CD14-positive monocyte (primary cell): Measurements from ENCODE around the gene TSPAN33. TPM values are rescaled to one million over a fixed set of nuclear protein-coding genes. Genes with fewer than 3 reads are reported as not detected.

Experiments
- DNase-seq, 3 donors: peaks; one replicate each; pipeline ENCODE4 v3.0.0-alpha.2; 2011 to 2022
- H2AFZ ChIP-seq: 2 replicates; pipeline ENCODE4 v1.6.0; 2012; ENCODE audit warnings: mild to moderate bottlenecking, low read depth, low read length, inconsistent platforms; ENCODE audit not compliant: insufficient read depth, poor library complexity, severe bottlenecking
- H3K27ac ChIP-seq, 2 donors: 1 replicate in 1 of 2; 2 replicates in 1 of 2; pipeline ENCODE4 v1.5.1; 2012 to 2013; ENCODE audit warnings: low read length in 2 of 2, control low read depth in 1 of 2, inconsistent platforms in 1 of 2, low read depth in 1 of 2, mild to moderate bottlenecking in 1 of 2
- H3K27me3 ChIP-seq, 2 donors: one replicate each; pipeline versions ENCODE4 v1.6.0 to v1.6.1; 2011 to 2013; ENCODE audit warnings: low read length in 2 of 2; ENCODE audit not compliant: control insufficient read depth in 2 of 2, insufficient read depth in 2 of 2
- H3K36me3 ChIP-seq, 2 donors: replicated peaks in 1 of 2; 1 replicate in 1 of 2; 2 replicates in 1 of 2; pipeline versions ENCODE4 v1.5.1 to v1.6.1; 2012 to 2013; ENCODE audit warnings: low read length in 2 of 2, control low read depth in 1 of 2, inconsistent platforms in 1 of 2, mild to moderate bottlenecking in 1 of 2; ENCODE audit not compliant: insufficient read depth in 2 of 2, control insufficient read depth in 1 of 2
- H3K4me1 ChIP-seq, 2 donors: 1 replicate in 1 of 2; 2 replicates in 1 of 2; pipeline versions ENCODE4 v1.5.1 to v1.6.1; 2012 to 2013; ENCODE audit warnings: low read length in 2 of 2, control low read depth in 1 of 2, inconsistent platforms in 1 of 2, mild to moderate bottlenecking in 1 of 2, moderate library complexity in 1 of 2; ENCODE audit not compliant: insufficient read depth in 2 of 2, control insufficient read depth in 1 of 2
- H3K4me2 ChIP-seq: replicated peaks from 2 replicates; pipeline ENCODE3; 2012; ENCODE audit warnings: low read length, moderate library complexity, mild to moderate bottlenecking; ENCODE audit not compliant: poor library complexity, severe bottlenecking; ENCODE audit errors: extremely low read depth
- H3K4me3 ChIP-seq, 3 experiments: fragments of 200-600 bp in 1 of 3; sonication (generic) in 1 of 3; replicated peaks in 1 of 3; 1 replicate in 2 of 3; 2 replicates in 1 of 3; pipeline ENCODE4 v1.5.1; 2011 to 2013; ENCODE audit warnings: low read length in 3 of 3, mild to moderate bottlenecking in 3 of 3, control low read depth in 2 of 3, low read depth in 2 of 3, inconsistent platforms in 1 of 3, moderate library complexity in 1 of 3
- H3K79me2 ChIP-seq: 2 replicates; pipeline ENCODE4 v1.6.0; 2012; ENCODE audit warnings: mild to moderate bottlenecking, control low read depth, inconsistent platforms, low read length, moderate library complexity; ENCODE audit not compliant: insufficient read depth
- H3K9ac ChIP-seq: 2 replicates; pipeline ENCODE4 v1.6.0; 2017; ENCODE audit warnings: low read length, mild to moderate bottlenecking; ENCODE audit not compliant: insufficient read depth, poor library complexity, severe bottlenecking
- H3K9me3 ChIP-seq, 2 donors: replicated peaks in 1 of 2; 1 replicate in 1 of 2; 2 replicates in 1 of 2; pipeline versions ENCODE4 v1.5.1 to v1.6.1; 2012 to 2013; ENCODE audit warnings: low read length in 2 of 2, control low read depth in 1 of 2; ENCODE audit not compliant: control insufficient read depth in 1 of 2, insufficient read depth in 1 of 2
- H4K20me1 ChIP-seq: 2 replicates; pipeline ENCODE4 v1.6.0; 2012; ENCODE audit warnings: mild to moderate bottlenecking, low read length, control low read depth, moderate library complexity; ENCODE audit not compliant: insufficient read depth
- H3K27ac Mint-ChIP-seq, 7 donors: one replicate each; pipeline ENCODE4 v1.8.0; 2020; ENCODE audit warnings: mild to moderate bottlenecking in 7 of 7, mixed read lengths in 7 of 7, moderate library complexity in 6 of 7, inconsistent platforms in 2 of 7
- H3K27me3 Mint-ChIP-seq, 3 donors: one replicate each; pipeline ENCODE4 v1.8.0; 2021 to 2022; ENCODE audit warnings: low read depth in 3 of 3, mild to moderate bottlenecking in 3 of 3, mixed read lengths in 3 of 3, moderate library complexity in 3 of 3, inconsistent platforms in 1 of 3
- H3K36me3 Mint-ChIP-seq, 2 donors: one replicate each; pipeline ENCODE4 v1.8.0; 2020; ENCODE audit warnings: mixed read lengths in 2 of 2, inconsistent platforms in 1 of 2, mild to moderate bottlenecking in 1 of 2
- H3K4me1 Mint-ChIP-seq: one replicate; pipeline ENCODE4 v1.8.0; 2020; ENCODE audit warnings: mild to moderate bottlenecking, mixed read lengths
- H3K4me3 Mint-ChIP-seq, 2 donors: one replicate each; pipeline ENCODE4 v1.8.0; 2020; ENCODE audit warnings: mild to moderate bottlenecking in 2 of 2, mixed read lengths in 2 of 2, moderate library complexity in 1 of 2
- H3K9me3 Mint-ChIP-seq, 7 donors: one replicate each; pipeline ENCODE4 v1.8.0; 2020 to 2022; ENCODE audit warnings: mixed read lengths in 7 of 7, mild to moderate bottlenecking in 6 of 7, moderate library complexity in 6 of 7, inconsistent platforms in 2 of 7
- intact Hi-C, 2 donors: fragments of 100-400 bp; cut with micrococcal nuclease; formaldehyde crosslinking; loops; one replicate each; pipeline versions ENCODE4 v1.15.0 to v1.15.1; 2023
- polyA plus RNA-seq, 3 donors: library from polyadenylated mRNA; depleted of rRNA in 1 of 3; unstranded in 2 of 3; stranded (reverse) in 1 of 3; fragments of 300-500 nt in 2 of 3; fragments of >200 nt in 1 of 3; fragmentation: Illumina TruSeq in 2 of 3; gene quantifications; 1 replicate in 2 of 3; 2 replicates in 1 of 3; pipeline ENCODE4 v1.2.3, GENCODE V29; 2012 to 2021
- TF ChIP-seq, protein P1 (sequence below): fragments of 200-600 bp; IDR thresholded peaks from one replicate; pipeline ENCODE4 v1.8.0; 2022; ENCODE audit warnings: antibody characterized with exemption, mild to moderate bottlenecking

The TSPAN33 gene
- polyA plus RNA-seq, 3 donors, result 2.9 to 7.5 (median 4.4) TPM

DNA sequence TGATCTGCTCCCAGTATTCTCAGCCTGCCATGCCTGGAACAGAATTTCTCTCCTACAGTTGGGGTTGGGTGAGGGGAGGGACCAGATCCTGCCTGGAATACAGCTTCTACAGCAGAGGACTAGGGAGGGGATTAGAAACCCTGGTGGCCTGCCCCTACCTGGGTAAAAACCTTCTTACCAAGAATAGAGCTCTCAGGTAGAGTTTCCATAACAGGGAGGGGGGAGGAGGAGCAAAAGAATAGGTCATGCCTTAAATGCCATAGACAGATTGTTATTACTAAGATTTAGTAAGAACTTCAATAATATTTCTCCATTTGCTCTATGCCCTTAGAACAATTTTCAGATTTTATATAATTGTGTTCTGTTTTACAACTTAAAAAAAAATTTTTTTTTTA lies 33.5 kb upstream of the TSPAN33 start:
- no peaks in the 10 kb centered on the region for H4K20me1 ChIP-seq
- H3K36me3 ChIP-seq, result no peaks in the 10 kb centered on the region
- H3K4me3 ChIP-seq, result no peak overlapping the region
- Mint-ChIP-seq H3K4me3 (no peak overlapping the region), H3K9me3 (peaks cover 0 to 6% (median 0%) of the 10 kb centered on the region in 7 donors), H3K4me1 (no peaks in the 10 kb centered on the region), H3K36me3 (no peaks in the 10 kb centered on the region), H3K27me3 (peaks cover 0 to 5% (median 1%) of the 10 kb centered on the region in 3 donors), H3K27ac (no peak overlapping the region)
- H3K27me3 ChIP-seq, result no peaks in the 10 kb centered on the region
- H3K9me3 ChIP-seq, result peaks cover 0 to 3% of the 10 kb centered on the region in 2 donors
- no peaks in the 10 kb centered on the region for H3K79me2 ChIP-seq
- no peak for DNase-seq
- H3K4me2 ChIP-seq, result no peak overlapping the region
- H3K27ac ChIP-seq, result no peak overlapping the region
- TF ChIP-seq, protein P1, sequence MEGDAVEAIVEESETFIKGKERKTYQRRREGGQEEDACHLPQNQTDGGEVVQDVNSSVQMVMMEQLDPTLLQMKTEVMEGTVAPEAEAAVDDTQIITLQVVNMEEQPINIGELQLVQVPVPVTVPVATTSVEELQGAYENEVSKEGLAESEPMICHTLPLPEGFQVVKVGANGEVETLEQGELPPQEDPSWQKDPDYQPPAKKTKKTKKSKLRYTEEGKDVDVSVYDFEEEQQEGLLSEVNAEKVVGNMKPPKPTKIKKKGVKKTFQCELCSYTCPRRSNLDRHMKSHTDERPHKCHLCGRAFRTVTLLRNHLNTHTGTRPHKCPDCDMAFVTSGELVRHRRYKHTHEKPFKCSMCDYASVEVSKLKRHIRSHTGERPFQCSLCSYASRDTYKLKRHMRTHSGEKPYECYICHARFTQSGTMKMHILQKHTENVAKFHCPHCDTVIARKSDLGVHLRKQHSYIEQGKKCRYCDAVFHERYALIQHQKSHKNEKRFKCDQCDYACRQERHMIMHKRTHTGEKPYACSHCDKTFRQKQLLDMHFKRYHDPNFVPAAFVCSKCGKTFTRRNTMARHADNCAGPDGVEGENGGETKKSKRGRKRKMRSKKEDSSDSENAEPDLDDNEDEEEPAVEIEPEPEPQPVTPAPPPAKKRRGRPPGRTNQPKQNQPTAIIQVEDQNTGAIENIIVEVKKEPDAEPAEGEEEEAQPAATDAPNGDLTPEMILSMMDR, result no peak
- no peak overlapping the region for H2AFZ ChIP-seq
- no peaks in the 10 kb centered on the region for H3K4me1 ChIP-seq
- intact Hi-C loops, result no loop called here
- H3K9ac ChIP-seq, result no peak overlapping the region

DNA sequence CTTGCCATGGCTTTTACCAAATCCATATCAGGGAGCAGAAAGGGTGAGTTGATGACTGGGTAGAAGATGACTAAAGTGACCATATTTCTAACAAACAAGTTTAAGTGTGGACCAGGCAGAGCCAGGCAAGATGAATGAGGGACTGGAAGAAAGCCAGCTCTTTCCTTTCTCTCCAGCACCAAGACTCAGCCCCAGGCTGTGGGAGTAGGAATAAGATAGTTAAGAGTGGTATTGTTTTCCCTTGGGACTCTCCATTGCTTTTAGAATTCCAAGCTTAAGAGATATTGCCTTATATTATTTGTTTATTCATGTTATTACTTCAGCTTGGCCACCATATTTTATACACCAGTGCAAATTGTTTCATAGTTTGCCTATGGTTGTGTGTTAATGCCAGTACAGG lies 28.8 kb upstream of the TSPAN33 start:
- no peaks in the 10 kb centered on the region for H3K36me3 ChIP-seq
- peaks cover 2 to 3% of the 10 kb centered on the region in 2 donors for H3K9me3 ChIP-seq
- H3K4me1 ChIP-seq, result no peaks in the 10 kb centered on the region
- no peak overlapping the region for H3K9ac ChIP-seq
- no peak overlapping the region for H3K4me2 ChIP-seq
- Mint-ChIP-seq H3K4me1 (no peaks in the 10 kb centered on the region), H3K4me3 (no peak overlapping the region), H3K9me3 (peaks cover 0 to 9% (median 2%) of the 10 kb centered on the region in 7 donors), H3K36me3 (no peaks in the 10 kb centered on the region), H3K27ac (no peak overlapping the region), H3K27me3 (peaks cover 0 to 9% (median 1%) of the 10 kb centered on the region in 3 donors)
- TF ChIP-seq, protein P1, result no peak
- no peaks in the 10 kb centered on the region for H3K79me2 ChIP-seq
- H3K4me3 ChIP-seq, result no peak overlapping the region
- no peaks in the 10 kb centered on the region for H4K20me1 ChIP-seq
- H2AFZ ChIP-seq, result no peak overlapping the region
- intact Hi-C loops, result no loop called here
- no peaks in the 10 kb centered on the region for H3K27me3 ChIP-seq
- no peak overlapping the region for H3K27ac ChIP-seq
- DNase-seq, result no peak
